NCI-H187 treated with DMSO at 0.1 percent for 48 hours (cell line): ENCODE measurements around the gene DMWD.
"Not testable (repeated sequence)": the region's sequence is repeated elsewhere in the genome, so short reads cannot be mapped to it uniquely, and the experiment has no call there.

Source experiments
- DNase-seq: peaks from one replicate; lab custom pipeline; 2025; lab: John Stamatoyannopoulos, UW

The DMWD gene

DNA sequence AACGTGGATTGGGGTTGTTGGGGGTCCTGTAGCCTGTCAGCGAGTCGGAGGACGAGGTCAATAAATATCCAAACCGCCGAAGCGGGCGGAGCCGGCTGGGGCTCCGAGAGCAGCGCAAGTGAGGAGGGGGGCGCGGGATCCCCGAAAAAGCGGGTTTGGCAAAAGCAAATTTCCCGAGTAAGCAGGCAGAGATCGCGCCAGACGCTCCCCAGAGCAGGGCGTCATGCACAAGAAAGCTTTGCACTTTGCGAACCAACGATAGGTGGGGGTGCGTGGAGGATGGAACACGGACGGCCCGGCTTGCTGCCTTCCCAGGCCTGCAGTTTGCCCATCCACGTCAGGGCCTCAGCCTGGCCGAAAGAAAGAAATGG is 22.8 kb downstream of the DMWD start:
- no peak for DNase-seq

DNA sequence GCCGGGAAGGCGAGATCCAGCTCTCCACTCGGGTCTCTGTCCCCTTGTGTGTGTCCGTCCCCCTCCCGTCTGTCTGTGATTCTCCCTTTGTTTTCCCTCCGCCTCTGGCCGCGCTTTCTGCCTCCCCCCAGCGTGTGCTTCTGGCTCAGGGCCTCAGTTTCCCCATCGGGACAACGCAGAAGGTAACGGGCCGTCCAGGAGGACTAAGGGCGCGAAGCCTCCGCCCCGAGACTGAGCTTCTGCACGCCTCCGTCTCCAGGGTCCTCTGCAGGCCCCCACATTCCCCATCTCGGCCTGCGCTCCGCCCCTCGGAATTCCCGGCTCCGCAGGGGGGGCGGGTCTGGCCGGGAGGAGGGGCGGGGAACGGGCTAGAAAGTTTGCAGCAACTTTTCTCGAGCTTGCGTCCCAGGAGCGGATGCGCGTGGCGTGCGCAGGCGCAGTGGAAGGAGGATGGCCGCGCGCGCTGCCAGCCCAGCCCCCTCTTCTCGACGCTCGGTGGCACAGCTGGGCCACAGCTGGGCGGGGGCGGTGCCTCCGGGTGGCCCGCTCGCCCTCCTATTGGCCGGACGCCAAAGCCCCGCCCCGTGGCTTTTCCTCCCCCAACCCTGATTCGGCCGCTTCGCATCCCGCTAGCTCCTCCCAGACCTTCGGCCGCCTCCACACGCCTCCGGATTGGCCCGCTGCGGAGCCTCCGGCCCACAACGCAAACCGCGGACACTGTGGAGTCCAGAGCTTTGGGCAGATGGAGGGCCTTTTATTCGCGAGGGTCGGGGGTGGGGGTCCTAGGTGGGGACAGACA is 23.5 kb downstream of the DMWD start, which contains the start of gene SIX5:
Gene SIX5, minus strand, starts transcription at position 269 of the 799 bp plus-strand sequence. CDS start 408 bp downstream, outside the sequence.
- peak; percentile 91 for DNase-seq

DNA sequence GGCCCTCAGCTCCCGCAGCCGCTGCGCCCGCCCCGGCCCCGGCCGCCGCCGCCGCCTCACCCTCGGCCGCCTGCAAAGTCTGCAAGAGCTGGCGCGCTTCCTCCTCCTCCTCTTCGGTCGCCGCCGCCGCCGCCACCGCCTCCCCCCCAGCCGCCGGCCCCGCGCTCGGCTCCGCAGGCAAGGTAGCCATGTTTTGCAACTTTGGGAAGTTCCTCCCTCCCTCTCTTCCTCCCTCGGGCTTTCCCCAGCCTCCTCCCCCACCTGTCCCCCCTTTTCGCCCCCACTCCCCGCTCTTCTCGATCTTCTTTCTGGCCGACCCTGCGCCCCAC is 24.0 kb downstream of the DMWD start:
- no peak for DNase-seq

DNA sequence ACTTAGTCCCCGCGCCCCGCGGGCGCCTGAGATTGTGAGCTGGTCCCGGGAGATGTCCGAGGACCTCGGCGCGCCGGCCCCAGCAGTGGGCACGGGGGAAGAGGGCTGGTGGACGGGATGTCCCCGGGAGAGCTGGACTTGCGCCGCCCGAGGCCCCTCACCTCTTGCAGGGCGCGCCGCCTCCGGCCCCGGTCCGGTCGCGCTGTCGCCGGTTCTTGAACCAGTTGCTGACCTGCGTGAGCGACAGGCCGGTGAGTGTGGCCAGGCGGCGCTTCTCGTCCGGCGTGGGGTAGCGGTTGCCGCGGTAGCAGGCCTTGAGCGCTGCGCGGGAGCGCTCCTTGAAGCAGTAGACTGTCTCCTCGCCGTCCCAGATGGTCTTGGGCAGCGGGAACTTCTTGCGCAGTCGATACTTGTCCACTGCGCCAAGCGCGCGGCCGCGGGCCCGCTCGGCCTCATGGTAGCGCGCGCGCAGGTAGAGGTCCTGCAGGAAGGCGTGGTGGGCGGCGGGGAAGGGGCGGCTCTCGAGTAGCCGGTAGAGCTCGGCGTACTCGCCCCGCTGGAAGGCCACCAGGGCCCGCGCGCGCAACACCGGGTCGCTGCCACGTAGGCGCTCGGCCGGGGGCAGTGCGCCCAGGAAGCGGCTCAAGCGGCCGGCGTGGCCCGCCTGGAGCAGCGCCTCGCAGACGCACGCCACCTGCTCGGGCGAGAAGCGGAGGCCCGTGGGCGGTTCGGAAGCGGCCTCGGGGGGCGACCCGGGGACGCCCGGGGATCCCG is 24.6 kb downstream of the DMWD start:
- no peak for DNase-seq

DNA sequence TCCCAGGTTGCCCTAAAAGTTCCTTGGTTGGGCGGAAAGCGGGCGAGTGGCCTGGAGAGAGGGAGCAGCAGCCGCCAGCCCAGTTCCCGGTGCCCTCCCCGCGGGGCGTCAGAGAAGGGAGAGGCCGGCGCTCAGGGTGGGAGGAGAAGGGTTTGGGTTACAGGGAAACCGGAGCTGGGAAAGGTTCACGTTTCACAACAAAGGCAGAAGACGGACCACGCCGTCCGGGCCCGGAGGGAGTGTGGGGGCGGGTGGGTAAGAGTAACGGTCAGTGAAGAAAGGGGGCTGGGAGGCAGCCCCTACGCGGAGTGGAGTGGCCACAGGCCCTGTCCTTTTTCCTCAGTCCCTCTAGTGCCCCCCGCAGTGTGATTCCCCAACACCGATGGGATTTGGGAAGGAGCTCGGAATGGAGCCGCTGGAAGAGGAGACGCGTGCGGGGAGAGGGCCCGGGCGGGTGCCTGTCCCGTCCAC is 25.2 kb downstream of the DMWD start:
- DNase-seq = peak; percentile 9

DNA sequence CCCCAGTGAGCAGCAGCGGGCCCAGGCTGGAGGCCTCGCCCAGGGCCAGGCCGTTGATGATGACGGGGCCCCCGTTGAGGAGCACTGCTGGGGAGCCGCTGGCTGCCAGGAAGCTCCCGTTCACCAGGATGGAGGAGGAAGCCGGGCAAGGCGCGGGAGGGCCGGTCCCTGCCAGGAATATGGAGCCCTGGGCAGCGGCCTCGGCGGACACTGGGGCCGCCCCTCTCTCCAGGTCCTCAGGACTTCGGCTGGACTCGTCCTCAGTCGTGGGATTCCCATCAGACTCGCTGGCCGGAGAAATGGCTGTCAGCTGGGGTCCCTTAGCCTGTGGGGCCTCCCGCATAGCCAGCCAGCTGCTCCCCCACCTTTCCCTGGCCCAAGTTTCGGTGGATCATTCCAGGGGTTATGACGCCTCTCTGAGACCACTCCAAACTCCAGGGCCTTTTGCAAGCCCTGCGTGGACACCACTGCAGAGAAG is 25.7 kb downstream of the DMWD start:
- DNase-seq = no peak

DNA sequence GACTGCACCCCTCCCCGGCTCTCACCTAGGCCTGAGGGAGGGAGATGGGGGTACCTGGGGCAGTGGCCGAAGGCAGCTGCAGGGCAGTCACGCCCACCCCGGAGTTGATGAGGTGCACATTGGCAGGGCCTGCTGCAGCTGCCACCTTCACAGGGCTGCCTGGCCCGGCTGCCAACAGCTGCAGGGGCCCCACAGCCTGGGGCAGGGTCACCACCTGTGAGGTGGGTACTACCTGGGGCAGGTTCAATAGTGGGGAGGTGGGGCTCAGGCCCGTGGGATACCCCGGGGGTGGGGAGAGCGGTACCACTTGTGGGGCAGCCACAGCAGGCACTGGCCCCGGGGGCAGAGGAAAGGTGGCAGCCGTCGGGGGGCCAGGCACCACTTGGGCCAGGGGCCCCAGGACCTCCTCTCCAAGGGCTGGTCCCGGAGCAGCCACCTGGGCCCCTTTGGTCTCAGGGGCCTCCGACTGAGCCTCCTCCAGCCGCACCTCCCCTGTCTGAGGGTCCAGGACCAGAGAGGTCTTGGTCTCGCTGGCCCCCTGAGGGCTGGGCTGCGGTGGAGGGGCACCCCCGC is 26.3 kb downstream of the DMWD start:
- no peak for DNase-seq

DNA sequence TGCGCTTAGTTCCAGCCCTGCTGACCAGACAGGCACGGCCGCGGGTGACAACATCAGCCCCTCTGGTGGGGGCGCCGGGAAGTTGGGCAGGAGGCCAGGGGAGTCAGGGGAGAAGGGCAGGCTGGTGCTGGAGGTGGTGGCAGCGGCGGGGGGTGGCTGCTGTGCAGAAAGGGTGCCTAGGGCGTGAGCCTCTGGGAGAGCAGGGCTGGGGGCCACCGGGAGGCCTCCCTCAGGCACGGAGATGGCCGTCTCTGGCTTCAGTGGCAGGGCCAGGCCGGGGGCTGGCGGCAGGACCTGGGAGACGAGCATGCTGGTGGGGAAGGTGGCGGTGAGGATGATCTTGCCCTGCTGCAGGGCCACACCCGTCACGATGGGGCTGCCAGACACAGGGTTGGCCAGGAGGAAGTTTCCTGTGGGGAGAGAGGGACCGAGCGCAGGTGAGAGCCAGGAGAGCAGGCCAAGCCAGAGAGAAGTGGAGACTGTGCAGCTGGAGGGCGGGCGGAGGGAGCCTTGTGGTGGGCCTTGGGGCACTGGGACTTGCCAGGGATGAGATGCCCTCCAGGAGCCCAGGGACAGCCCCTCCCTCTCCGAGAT is 26.8 kb downstream of the DMWD start:
- no peak for DNase-seq

DNA sequence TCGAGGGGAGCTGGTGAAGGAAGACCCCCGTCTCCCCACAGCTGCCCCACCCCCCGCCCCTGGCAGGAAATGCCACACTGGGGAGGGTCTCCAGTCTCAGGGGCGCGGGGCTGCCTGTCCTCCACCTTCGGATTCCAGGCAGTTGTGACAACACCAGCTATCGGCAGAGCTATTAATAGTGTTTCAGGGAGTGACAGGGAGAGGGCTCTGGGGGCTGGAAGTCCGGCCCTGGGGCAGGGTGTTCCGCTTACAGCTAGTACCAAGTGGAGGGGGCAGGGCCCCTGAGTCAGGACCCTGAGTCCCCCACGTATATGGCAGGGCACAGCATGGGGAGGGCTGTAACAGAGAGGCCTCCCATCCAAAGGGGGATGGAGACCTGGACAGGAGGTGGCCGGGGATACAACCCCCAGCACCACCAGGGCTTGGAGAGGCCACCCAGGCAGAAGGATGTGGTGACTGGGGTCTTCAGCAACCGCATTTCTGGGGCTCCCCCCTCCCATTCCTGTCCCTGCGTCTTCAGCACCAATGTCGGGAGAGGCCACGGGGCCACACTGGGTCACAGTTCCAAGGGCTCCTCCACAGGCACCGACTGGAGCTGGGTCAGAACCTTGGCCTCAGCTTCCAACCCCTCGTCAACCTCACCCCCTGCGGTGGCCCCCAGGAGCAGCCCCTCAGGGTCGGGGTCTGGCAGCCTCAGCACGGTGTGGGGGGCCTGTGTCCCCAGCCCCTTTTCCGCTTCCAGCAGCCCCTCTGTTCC is 27.5 kb downstream of the DMWD start:
- no peak for DNase-seq

- no peak for DNase-seq
Measured at GRCh38 chr19:45764475-45764874, 28.2 kb downstream of the DMWD start.

GRCh38 chr19:45763691-45764294 is 28.9 kb downstream of the DMWD start:
- DNase-seq = no peak

DNA sequence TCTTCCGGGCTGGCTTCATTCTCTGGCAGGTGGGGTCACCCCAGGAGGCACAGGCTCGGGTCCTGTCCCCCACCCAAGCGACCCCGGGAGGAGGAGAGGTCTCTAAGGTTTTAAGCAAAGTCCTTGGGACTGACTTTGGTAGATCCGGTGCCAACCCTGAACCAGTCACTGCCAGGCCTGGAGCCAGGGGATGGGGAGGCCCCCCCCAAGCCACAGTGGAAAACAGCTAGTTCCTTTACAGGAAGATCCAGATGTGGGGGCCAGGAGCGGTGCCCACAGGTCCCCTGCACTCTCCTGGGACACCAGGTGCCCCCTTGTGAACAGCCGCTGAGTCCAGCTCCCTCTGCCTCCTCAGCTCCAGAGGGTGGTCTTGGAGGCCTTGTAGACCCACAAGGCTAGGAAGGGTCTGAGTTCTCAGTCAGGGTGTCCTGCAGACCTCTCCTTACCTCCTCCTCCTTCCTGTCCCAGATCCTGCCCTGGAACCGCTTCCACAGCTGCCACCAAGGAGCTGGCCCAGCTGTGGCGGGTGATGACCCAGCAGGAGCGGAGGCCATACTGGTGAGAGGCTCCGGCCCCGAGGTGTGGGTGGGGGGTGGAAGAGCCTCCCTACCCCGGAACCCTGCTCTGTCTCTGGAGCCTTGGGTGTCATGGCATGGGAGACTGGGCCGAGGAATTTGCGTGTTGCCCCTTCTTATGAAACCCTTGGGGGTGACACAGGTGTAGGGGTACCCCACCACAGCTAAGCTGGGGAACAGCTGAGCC is 29.6 kb downstream of the DMWD start:
- no peak for DNase-seq

- no peak for DNase-seq
Measured at GRCh38 chr19:45761714-45762113, 30.9 kb downstream of the DMWD start.

- no peak for DNase-seq
Measured at GRCh38 chr19:45758921-45759320, 33.7 kb downstream of the DMWD start.

DNA sequence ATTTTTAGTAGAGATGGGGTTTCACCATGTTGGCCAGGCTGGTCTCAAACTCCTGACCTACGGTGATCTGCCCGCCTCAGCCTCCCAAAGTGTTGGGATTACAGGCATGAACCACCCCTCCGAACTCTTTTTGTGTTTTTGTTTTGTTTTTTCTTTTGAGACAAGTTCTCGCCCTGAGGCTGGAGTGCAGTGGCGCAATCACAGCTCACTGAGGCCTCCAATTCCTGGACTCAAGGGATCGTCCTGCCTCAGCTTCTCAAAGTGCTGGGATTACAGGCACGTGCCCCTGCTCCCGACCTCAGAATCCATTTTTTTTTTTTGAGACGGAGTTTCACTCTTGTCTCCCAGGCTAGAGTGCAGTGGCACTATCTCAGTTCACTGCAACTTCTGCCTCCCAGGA is 35.0 kb downstream of the DMWD start:
- DNase-seq = no peak

DNA sequence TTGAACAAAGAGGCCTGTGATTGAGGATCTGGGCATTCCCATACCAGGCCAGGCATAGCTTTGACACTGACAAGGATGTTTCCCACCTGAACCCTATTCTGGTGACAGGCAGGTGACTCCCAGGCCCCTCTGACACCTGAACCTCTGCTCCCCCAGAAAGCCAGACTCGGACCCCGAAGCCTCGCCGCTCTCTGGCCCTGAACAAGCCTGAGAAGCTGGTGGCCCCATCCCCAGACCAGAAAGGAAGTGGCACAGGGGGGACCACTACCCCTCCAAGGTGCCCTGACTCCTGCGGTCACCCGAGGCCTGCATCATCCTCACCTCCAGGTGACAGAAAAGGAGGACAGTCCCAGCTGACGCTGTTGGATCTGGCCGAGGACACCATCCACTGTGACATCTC is 38.3 kb downstream of the DMWD start:
- DNase-seq = no peak

- DNase-seq = no peak
Measured at GRCh38 chr19:45753548-45753947, 39.1 kb downstream of the DMWD start.

- no peak for DNase-seq
Measured at GRCh38 chr19:45752639-45753038, 40.0 kb downstream of the DMWD start.

DNA sequence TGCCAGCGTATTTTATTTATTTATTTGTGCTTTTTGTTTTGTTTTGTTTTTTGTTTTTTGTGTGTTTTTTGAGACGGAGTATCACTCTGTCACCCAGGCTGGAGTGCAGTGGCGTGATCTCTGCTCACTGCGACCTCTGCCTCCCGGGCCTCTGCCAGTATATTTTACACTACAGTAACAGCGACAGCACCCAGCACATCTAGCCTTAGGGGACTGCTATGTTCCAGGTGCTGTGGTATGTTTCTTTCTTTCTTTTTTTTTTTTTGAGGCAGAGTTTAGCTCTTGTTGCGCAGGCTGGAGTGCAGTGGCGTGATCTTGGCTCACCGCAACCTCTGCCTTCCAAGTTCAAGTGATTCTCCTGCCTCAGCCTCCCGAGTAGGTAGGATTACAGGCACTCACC is 41.2 kb downstream of the DMWD start:
- not testable (repeated sequence) for DNase-seq

- no peak for DNase-seq
Measured at GRCh38 chr19:45747513-45747912, 45.1 kb downstream of the DMWD start.

GRCh38 chr19:45746866-45747265 is 45.8 kb downstream of the DMWD start:
- no peak for DNase-seq
